GM12872 (cell line): Measurements from ENCODE around the gene WHRN.

Source experiments
- CTCF ChIP-seq: IDR thresholded peaks from 3 replicates; pipeline ENCODE4 v1.5.1; 2011; ENCODE audit warnings: low read depth, mild to moderate bottlenecking, low read length, moderate library complexity; ENCODE audit not compliant: insufficient read depth

WHRN gene

DNA sequence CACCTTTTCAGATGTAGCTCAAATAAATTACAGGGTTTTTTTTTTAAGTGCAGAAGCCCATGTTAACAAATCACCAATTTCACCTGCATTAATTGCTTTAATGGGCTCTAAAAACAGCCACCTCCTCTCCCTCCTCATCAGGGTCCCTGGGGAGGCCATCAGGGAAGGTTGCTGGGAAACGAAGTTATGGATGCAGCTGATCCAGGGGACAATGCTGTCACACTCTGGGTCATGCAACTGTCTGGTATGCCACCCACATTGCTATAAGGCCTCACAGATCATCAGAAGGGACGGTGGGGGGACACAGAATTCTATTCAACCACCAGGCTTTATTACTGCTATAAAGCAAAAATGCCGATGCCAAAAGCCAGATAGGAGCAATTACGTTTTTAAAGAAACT lies 9.3 kb downstream of the WHRN start:
- TF ChIP-seq CTCF: no peak

DNA sequence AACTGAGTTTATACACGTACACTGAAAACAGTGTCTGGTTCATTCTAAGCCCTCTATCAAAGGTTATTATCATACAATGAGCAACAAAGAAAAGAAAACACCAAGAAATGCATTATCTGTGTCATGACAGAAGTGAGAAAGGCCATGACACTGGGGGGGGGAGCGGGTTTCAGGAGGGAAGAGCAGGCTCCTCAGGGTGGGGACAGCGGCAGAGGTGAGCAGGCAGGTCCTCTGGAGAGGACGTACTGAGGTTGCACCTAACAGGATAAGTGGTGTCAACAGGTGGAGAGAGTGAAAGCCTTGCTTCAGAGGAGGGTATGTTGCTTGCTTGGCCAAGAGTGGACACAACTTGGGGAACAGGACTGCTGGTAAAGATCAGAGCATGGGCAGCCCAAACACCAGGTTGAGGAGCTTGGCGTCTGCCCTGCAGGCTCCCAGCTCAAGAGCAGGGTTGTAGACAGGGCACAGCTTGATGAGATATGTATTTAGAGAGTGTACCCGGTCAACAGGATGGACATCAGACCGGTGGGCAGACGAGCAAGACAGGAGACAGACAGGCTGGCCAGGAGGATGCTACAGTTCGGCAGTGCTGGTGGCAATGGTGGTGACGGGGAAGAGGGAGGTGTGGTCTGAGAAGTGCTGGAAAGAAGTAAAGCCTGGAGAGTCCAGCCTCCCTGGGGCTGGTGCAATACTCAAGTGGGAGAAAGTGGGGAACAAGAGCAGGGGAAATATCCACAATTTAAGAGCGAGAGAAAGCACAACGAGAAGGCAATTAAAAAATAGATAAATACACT lies 10.3 kb downstream of the WHRN start:
- TF ChIP-seq CTCF: no peak

DNA sequence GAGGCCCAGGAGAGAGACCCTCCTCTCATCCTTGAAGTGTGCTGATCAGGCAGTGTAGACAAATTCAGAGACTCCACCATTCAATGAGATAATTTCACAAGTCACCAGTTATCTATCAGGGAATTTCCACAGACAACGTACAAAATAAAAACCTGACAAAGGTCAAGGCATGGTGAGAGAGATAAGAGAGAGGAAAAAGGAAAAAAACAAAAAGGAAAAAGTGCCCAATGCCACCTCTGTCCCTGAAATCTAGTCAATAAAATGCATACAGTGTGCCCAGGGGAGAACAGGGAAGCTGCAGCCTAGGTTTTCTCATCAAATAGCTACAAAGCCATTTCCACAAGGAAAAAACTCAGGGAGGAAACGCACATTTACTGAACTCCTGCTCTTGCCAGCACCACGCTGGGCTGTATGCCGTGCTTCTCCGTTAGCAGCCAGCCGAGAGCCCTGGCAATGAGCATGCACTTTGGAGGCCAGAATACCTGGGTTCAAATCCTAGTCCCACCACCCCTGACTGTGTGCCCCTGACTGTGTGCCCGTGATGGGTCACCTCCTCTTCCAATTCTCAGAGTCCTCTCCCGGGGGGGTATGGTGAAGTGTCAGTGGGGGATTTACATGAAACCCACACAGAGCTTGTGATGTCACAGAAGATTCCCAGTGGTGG lies 11.6 kb downstream of the WHRN start:
- TF ChIP-seq CTCF: no peak

DNA sequence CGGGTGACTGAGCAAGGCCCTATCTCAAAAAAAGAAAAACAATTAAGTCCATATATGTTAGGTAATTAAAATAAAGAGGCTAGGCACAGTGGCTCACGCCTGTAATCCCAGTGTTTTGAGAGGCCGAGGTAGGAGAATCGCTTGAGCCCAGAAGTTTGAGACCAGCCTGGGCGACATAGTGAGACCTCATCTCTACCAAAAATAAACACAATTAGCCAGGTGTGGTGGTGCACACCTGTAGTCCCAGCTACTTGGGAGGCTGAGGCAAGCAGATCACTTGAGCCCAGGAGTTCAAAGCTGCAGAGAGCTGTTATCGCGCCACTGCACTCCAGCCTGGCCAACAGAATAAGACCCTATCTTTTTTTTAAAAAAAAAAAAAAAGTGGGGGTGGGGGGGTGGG lies 12.3 kb downstream of the WHRN start:
- TF ChIP-seq CTCF: no peak

DNA sequence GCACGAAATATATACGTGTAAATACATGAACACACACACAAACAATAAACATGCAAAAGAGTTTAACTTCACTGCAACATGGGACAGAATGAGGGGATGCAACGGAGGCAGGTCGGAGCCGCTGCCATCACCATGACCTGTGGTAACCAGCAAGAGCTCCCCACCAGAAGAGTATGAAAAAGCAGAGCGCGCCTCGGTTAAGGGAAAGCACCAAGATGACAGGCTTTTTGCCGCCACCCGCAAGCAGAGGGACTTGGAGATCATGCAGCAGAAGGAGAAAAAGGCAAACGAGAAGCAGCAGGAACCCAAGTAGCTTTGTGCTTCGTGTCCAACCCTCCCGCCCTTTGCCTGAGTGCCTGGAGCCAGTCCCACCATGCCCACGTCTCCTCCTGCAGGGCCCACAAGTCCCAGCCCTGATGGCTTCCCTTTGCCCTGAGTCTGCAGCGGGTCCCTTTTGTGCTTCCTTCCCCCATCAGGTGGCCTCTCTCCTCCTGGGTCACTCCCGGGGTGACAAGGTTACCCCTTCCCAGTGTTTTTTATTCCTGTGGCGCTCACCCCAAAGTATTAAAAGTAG lies 13.8 kb downstream of the WHRN start:
- no peak for TF ChIP-seq CTCF

GRCh38 chr9:114489928-114490327 lies 15.3 kb downstream of the WHRN start:
- no peak for TF ChIP-seq CTCF

GRCh38 chr9:114488398-114489129 lies 16.7 kb downstream of the WHRN start:
- no peak for TF ChIP-seq CTCF
